Activated CD4-positive, CD25-positive, alpha-beta regulatory T cell treated with anti-CD3 and anti-CD28 coated beads, Interleukin-2, amount 50 U/mL, for 72 hours (primary cell): ENCODE data around the gene NOTUM.
"Not testable (repeated sequence)": the region's sequence is repeated elsewhere in the genome, so short reads cannot be mapped to it uniquely, and the experiment has no call there.

Experiments
- DNase-seq: peaks from one replicate; pipeline ENCODE4 v3.0.0; 2021

Gene NOTUM

DNA sequence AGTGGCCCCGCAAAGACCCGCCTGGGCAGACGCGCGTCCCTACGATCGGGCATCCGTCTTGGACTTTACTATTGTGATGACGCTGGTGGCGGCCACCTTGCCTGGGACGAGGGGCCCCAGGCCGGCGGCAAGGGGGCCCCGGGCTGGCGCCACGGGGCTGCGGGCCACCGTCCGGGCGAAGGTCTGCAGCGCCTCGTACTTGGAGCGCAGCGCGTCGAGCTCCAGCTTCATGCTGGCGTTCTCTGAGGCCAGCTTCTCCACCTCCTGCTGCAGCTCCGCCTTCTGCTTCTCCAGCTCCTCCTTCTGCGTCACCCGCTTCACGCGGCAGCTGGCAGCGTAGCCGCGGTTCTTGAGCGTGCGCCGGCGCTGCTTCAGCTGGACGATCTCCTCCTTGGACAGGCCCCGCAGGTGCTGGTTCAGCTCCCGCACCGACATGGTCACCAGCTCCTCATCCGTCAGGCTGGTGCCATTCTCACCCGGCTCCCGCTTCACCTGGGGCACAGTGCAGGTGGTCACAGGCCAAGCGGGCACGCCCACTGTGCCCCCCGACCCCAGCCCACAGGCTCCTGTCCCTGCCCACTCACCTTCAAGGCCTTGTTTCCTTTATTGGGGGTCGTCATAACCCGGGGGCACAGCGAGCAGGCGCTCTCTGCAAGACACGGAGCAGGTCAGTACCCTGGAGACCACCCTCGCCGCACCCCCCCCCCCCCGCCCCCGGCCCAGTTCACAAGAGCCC, 38.3 kb downstream of the NOTUM start:
- DNase-seq = no peak

GRCh38 chr17:81921996-81922565, 38.9 kb downstream of the NOTUM start:
- no peak for DNase-seq

DNA sequence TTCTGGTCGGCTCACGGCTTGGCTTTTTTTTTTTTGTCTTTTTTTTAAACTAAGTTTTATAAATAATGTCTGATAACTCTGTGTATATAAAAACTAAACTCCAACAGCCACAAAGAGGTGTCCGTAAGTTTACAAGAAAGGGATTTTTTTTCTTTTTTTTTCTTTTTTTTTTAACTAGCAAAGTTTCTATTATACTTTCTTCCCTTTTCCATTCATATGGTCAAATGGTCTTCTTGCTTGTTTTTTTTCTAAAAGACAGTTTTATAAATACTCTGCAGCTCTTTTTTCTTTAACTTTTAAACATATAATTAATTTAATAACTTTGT, 39.5 kb downstream of the NOTUM start:
- DNase-seq = no peak

DNA sequence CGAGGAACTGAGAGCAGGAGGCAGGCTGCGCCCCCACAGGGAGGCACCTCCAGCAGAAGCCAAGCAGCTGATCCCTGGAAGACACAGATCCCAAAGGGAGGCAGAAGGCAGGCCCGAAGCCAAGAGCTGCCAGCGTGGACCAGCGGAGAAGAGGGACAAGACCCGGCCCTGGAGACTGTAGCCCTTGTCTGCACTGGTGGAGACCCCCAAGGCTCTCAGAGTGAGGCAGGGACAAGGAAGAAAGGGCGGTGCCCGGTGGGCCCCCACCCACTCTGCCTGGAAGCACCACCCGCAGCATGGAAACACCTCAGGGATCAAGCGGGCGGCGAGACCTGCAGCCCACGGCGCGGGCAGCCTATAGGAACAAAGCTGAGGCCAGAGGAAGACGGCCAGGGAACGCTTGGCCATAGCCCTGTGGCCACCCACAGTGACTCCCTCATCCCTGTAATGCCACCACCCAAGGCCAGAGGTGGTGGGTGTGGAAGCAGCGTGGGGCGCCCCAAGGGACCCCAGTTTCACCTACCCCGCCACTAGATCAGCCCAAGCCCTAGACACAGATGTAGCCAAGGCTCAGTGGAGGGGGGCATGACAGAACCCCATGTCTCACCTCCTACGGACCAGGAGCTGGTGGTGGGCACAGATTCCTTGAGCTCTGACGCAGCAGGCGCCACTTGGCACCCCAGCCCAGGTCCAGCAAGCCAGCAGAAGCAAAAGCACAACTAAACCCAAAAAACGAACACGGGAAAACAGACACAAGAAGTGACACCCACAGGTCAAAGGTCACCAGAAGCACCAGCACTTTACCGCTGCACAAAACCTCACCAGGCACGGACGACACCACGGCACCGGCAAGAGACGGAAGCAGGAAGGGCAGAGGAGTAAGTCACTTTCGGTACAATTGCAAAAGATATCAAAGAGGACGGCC, 40.1 kb downstream of the NOTUM start:
- DNase-seq = no peak

GRCh38 chr17:81918832-81919545, 42.0 kb downstream of the NOTUM start:
- DNase-seq = no peak

GRCh38 chr17:81918333-81918669, 42.7 kb downstream of the NOTUM start:
- not testable (repeated sequence) for DNase-seq

DNA sequence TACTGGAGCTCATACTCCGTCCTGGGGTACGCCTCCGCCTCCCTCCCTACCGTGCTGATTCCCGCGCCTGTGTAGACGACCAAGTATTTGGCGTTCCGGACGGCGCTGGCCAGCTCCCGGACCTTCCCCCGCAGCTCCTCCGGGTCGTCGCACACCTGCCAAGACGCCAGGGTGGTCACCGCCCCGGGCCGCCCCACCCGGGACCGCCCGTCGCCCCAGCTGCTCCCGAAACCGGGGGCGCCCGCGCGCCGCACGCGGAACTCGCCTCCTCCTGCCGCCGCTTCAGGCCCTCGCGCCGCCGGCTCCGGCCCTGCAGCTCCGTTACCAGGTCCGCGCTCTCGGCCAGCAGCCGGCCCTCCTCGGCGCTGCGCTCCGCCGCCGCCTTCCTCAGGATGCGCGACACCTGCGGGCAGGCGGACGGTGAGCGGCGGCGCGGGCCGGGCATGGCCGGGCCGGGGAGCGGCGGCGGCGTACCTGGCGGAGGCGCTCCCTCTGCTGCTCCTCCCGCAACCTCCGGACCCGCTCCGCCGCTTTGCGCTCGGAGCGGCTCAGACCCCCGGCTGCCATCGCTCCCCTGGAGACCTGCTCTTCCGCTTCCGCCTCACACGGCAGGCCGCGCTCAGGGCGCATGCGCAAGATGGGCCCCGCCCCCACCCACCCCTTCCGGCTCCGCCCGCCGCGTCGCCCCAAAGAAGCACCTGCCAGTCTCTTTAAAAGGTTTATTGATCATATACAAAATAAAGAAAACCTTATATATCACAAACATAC, 43.2 kb downstream of the NOTUM start, which contains the start of gene SIRT7:
Gene SIRT7 (minus strand): TSS at position 612 of the 768 bp plus-strand sequence. CDS start 45 bp downstream, at position 567.
- peak; percentile 82 for DNase-seq

GRCh38 chr17:81916234-81917001, 44.6 kb downstream of the NOTUM start:
- no peak for DNase-seq

DNA sequence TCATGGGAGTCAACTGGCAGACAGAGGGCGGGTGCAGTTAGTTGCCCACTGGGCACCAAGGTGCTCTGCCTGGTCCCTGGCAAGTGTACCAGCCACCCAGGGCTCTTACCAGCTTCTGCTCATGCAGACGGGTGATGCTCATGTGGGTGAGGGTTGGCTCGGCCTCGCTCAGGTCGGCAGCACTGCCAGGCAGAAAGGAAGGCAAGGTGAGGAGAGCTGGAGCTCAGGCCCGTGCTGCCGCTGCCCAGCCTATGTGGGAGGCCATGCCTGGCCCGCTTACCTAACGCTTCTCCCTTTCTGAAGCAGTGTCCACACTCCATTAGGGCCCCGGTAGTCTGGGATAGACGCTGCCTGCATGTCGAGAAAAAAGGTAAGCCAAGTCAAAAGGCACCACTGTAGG, 45.7 kb downstream of the NOTUM start:
- no peak for DNase-seq

GRCh38 chr17:81914103-81914850, 46.7 kb downstream of the NOTUM start:
- DNase-seq = no peak

GRCh38 chr17:81913394-81914102, 47.4 kb downstream of the NOTUM start:
- DNase-seq = no peak

GRCh38 chr17:81912441-81913309, 48.3 kb downstream of the NOTUM start:
- DNase-seq = no peak

DNA sequence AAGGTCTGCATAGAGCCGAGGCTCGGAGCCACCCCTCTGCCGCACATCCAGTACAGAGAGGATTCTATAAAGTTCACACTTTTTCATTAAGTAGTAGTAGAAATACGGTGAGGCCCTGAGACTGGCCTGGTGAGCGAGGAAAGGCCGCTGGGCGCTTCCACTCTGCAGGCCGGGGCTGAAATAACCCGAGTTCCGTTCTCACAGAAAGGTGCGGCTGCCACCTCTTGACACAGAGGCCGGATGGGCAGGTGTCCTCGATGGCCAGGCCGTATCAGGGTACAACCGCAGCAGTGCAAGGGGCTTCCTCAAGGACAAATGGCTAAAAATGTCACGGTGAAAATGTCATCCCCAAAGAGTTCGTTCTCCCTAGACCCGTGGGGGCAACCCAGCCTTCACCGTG, 49.0 kb downstream of the NOTUM start:
- DNase-seq = no peak

GRCh38 chr17:81911277-81911961, 49.6 kb downstream of the NOTUM start, which contains the start of gene PCYT2:
Gene PCYT2 (minus strand): TSS chr17:81911399. CDS start chr17:81911355, 44 bp downstream.
- DNase-seq = peak; percentile 93

- DNase-seq = no peak
Measured at GRCh38 chr17:81910840-81911276, 50.1 kb downstream of the NOTUM start.

GRCh38 chr17:81909966-81910839, 50.8 kb downstream of the NOTUM start:
- no peak for DNase-seq

GRCh38 chr17:81909231-81909630, 51.8 kb downstream of the NOTUM start:
- no peak for DNase-seq
